Measurements from ENCODE around the gene NEK1.

NEK1 gene

GRCh38 chr4:169398316-169398715 lies 214.1 kb downstream of the NEK1 start:
- no peak for TF ChIP-seq CTCF (IDR thresholded peaks at IDR 0.05; ENCODE audit: extremely low read depth, missing control alignments)
- no peak for DNase-seq (ENCODE audit: low spot score)

GRCh38 chr4:169397762-169398161 lies 214.6 kb downstream of the NEK1 start:
- TF ChIP-seq CTCF (IDR thresholded peaks at IDR 0.05; ENCODE audit: extremely low read depth, missing control alignments), result no peak
- DNase-seq (ENCODE audit: low spot score), result no peak

GRCh38 chr4:169385376-169385775 lies 227.0 kb downstream of the NEK1 start:
- no peak for DNase-seq (ENCODE audit: low spot score)
- no peak for TF ChIP-seq CTCF (IDR thresholded peaks at IDR 0.05; ENCODE audit: extremely low read depth, missing control alignments)

- no peak for TF ChIP-seq CTCF (IDR thresholded peaks at IDR 0.05; ENCODE audit: extremely low read depth, missing control alignments)
- DNase-seq (ENCODE audit: low spot score), result no peak
Measured at GRCh38 chr4:169384779-169385178, 227.6 kb downstream of the NEK1 start.

DNA sequence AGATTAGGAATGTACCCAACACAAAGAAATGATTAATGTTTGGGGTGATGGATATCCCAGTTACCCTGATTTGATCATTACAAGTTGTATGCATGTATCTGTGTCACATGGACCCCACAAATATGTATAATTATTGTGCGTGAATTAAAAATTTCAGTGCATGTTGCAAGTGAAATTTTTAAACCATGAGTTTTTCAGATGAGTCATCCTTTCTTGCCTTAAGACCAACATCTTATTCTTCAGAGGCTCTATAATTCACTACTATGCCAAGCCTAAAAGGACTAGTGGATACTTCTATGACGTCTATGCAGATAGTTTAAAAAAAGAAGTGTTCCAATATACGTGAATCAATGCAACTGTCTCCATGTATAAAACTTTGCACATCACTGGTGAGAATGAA lies 228.7 kb downstream of the NEK1 start:
- TF ChIP-seq CTCF (IDR thresholded peaks at IDR 0.05; ENCODE audit: extremely low read depth, missing control alignments), result no peak
- no peak for DNase-seq (ENCODE audit: low spot score)

DNA sequence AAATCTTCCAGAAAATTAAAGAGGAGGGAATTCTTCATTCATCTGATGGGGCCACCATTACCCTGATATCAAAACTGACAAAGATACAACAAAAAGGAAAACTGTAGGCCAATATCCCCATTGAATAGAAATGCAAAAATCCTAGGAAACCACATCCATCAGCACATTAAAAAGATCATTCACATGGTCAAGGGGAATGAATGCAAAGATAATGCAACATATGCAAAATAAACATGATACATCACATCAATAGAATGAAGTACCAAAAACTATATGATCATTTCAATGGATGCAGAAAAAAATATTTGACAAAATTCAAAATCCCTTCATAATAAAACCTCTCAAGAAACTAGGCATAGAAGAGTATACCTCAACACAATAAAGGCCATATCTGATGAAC lies 232.7 kb downstream of the NEK1 start:
- TF ChIP-seq CTCF (IDR thresholded peaks at IDR 0.05; ENCODE audit: extremely low read depth, missing control alignments), result no peak
- DNase-seq (ENCODE audit: low spot score), result no peak

DNA sequence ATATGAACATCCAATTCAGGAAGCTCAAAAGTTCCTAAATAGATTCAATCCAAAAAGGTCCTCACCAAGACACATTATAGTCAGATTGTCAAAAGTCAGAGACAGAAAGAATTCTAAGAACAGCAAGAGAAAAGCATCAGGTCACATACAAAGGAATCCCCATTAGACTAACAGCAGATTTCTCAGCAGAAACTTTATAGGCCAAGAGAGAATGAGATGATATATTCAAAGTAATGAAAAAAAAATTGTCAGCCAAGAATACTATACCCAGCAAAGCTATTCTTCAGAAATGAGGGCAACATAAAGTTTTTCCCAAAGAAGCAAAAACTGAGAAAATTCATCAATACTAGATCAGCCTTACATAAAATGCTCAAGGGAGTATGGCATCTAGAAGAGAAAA lies 235.0 kb downstream of the NEK1 start:
- TF ChIP-seq CTCF (IDR thresholded peaks at IDR 0.05; ENCODE audit: extremely low read depth, missing control alignments), result no peak

More for the DNA sequence above, 235.0 kb downstream of the NEK1 start:
- no peak for DNase-seq (ENCODE audit: low spot score)
